GM19324 (cell line): ENCODE measurements around the gene LTC4S.

Source experiments
- ATAC-seq: cut with Tn5 transposase; IDR thresholded peaks from one replicate; pipeline ENCODE4 v1.9.1; 2021; ENCODE audit warnings: mild to moderate bottlenecking, moderate library complexity; ENCODE audit not compliant: unreplicated experiment, low FRiP score

Gene LTC4S

DNA sequence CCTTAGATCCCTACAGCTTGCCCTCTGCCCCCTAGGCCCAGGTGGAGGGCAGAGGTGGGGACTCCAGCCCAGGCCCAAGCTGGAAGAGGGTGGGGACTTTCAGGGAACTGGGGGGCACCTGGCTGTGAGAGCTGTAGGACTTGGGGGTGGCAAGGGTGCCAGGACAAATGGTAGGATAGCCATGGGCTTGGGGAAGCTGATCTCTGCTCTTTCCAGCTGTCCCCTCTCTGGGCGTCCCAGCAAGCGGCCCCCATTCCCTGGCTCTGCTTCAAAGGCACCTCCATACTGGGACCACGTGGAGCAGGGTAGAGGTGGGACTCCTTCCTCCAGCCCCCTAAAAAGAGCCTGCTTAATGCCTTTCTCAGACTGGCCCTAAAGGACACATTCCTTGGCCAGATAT, 385 bp downstream of the LTC4S start:
- no peak for ATAC-seq

DNA sequence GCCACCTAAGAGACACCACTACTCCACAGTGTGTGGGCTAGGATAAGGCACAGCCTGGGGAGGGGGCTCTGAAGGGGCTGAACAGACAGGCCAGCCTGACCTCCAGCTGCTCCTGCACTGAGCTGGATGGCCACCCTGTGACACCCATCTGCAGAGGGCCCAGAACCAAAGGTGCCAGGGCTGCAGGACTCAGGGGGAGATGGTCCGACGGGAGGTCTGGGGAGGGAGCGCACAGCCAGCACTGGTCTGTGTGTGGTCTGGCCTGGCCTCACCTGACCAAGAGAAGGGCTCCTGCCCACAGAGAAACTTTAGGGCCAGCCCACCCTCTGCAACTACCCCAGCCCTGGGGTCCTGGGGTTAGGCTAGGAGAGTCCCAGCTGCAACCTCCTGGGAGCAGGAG, 789 bp downstream of the LTC4S start:
- no peak for ATAC-seq

- no peak for ATAC-seq
Measured at GRCh38 chr5:179795049-179795862, 1.5 kb downstream of the LTC4S start.

DNA sequence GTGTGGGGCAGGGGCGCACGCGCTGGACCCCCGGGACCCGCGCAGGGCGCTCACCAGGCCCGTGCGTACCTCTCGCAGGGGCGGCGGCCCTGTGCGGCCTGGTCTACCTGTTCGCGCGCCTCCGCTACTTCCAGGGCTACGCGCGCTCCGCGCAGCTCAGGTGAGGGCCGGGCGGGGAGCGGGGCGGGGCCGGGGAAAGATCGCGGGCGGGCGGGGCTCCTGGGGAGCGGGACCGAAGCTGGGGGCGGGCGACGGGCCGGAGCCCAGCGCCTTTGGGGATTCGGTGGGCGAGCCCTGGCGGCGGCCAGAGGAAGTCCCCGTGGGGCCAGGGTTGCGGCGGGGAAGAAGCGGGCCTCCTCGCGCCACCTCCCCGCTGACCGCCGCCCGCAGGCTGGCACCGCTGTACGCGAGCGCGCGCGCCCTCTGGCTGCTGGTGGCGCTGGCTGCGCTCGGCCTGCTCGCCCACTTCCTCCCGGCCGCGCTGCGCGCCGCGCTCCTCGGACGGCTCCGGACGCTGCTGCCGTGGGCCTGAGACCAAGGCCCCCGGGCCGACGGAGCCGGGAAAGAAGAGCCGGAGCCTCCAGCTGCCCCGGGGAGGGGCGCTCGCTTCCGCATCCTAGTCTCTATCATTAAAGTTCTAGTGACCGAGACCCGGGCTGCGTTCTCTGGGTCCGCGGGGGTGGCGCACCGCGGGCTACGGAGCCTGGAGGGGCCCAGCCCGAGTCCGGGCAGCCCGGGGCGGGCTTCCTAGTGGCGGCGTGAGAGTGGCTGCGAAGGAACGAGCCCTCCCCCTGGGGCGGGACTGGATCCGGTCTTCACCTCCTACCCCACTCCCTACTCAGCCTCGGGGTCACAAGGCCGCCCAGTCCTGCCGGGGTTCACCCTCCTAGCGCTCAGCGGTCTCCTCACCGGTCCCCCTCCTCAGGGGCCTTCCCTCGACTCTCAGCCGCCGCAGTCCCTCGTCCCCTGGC, 2.4 kb downstream of the LTC4S start:
- ATAC-seq = peak; percentile 87

DNA sequence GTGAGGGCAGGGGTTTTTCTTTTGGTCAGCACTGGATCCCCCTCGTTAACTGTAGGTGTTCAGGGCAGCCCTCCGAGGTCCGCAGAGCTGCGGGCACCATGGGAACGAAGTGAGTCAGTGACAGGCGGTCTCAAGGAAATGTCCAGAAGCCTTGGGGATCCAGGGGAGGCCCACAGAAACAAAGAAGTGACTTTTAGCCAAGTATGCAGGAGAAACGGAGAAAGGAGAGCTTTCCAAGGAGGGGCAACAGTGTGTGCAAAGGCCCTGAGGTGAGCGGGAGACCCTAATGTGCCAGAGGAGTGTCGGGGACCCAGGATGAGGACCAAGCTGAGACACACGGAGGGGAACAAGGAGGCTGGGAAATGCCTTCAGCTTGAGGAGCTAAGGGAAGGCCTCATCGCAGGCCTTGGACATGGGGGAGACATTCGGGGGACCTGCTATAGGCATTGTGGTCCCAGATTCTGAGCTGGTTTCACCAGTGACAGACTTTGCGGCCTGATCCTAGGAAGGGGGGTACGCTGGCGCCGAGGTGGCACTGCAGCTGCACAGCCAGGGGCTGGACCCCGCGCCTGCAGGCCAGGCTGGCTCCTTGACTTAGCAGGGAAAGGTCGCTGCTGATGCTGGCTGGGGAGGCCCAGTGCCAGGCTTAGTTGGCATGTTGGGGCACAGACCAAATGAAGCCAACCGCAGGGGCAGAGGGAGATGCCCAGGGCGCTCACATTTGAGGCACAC, 3.3 kb downstream of the LTC4S start:
- no peak for ATAC-seq

DNA sequence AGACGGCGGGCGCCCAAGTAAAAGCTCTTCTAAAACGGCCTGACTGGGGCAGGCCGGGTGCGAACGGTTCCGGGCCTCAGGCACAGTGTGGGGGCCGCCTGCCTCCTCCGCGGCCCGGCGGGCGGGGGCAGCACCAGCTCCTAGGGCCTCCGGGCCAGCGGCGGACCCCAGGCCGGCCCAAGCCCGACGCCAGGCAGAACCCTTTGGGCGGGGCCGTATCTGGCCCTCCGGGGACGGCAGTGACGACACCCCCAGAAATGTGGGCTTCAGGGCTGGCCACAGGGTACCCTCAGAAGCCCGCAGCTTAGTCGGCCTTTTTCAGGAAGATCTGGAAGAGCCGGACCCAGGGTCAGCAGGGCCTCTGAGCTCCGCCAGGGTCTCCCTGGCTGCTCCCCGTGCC, 4.0 kb downstream of the LTC4S start:
- ATAC-seq = no peak

GRCh38 chr5:179798144-179798770, 4.5 kb downstream of the LTC4S start:
- ATAC-seq = no peak

DNA sequence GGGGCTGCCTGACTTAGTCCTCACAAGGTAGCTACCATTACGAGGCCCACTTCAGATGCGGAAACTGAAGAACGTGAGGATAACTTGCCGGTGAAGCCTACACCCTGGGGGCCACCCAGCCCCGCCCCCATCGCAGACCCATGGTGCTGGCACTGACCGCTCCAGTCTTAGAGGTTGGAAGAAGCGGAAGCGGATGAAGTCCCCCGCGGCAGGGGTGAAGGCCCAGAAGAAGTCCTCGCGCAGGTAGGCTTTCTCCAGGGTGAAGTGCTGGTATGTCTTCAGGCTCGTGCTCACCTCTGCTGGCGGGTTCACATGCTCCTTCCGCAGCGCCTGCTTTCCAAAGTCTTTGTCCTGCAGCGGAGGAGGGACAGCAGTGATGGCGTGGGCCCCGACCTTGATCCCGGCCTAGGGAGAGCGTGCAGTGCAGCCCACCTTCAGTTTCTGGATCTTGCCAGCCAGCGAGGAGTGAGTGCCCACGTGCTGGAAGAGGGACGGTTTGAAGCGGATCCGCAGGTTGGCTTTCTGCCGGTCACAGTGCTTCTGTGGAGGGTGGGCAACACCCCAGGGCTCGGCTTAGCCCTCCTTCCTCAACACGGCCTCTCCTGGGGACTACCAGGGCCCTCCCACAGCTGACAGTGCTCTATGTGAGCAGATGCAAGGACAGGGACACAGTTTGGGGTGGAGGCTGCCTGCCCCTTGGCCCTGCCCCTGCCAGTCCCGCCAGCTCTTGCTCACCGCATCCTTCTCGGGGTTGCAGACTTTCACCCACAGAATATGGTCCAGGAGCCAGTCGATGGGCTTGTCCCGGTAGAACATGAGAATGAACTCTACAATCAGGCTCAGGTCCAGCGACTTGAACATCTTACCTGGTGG, 5.2 kb downstream of the LTC4S start:
- ATAC-seq = no peak

GRCh38 chr5:179799644-179799973, 5.8 kb downstream of the LTC4S start:
- ATAC-seq = no peak

GRCh38 chr5:179800071-179800695, 6.4 kb downstream of the LTC4S start:
- ATAC-seq = no peak

- ATAC-seq = no peak
Measured at GRCh38 chr5:179800696-179801201, 7.0 kb downstream of the LTC4S start.

DNA sequence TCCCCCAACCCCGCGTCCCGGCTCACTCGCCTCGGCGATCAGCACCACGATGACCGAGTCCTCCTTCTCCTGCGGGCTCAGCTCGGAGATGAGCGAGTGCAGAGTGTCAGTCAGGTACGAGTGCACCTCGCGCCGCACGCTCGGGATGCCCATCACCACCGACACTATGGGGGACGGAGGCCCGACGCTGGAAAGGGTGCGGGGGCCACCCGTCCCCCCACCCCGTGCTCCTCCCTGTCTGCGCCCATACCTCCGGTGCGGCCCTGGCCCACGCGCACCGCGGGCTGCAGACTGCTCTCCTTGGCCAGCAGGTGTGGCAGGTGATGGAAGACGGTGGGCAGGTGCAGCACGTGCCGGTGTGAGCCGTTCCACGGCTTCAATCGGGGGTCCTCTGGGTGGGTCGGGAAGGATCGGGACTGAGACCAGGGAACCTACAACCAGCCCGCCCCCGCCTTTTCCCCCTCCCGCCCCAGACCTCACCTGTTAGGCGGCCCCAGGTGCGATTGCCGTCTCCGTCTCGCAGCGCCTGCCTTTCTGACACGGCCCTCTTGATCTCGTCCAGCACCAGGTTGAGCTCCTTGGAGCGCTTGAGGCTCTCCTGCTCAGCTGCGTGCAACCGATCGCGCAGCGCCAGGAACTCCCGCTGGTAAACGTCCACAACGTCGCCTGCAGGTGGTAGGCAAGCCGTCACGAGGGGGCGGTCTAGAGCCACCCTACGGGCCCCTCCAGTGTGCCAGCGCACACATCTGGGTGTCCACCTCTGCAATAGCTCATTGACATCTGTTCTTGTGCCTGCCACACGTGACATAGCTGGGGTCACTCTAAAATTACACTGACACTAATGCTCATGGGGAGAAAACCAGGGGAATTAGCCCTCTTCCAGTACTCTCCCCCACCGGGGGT, 7.8 kb downstream of the LTC4S start:
- ATAC-seq = no peak

DNA sequence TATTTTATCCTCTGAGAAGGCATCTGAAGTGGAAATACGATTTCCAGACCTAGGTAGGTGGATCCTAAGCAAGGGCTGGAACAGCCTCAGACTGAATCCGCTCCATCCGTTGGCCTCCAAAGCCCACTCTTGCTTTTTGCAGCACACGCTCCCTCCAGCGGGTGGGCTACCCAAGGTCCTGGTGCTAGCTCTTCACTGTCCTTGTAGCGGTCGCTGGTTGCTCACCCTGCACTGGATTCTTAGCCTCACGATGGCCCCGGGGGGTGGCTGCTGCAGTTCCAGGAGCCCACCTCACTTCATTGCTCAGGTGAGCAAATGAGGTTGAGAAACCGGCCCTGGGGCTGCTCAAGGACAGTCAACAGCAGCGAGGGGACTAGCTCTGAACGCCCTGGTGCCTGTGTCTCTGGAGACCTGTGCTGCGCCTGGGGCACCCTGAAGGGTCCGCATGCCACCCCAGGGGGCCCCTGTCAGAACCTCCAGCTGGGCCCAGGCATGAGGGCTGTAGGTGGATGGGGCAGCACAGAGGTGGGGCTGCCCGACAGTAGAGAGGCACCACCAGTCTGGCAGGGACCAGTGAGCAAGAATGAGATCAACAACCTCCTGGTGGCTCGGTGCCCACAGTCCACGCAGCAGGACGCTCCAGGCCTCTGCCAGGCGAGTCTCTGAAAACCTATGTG, 8.6 kb downstream of the LTC4S start:
- ATAC-seq = no peak

- ATAC-seq = no peak
Measured at GRCh38 chr5:179802950-179803562, 9.3 kb downstream of the LTC4S start.

GRCh38 chr5:179803651-179804554, 10.1 kb downstream of the LTC4S start:
- no peak for ATAC-seq

- ATAC-seq = no peak
Measured at GRCh38 chr5:179804555-179804947, 10.8 kb downstream of the LTC4S start.
